Stimulated activated naive CD4-positive, alpha-beta T cell (primary cell): Measurements from ENCODE around the gene TEDC1.
A peak's percentile ranks its signal among the peaks of the same experiment; 100 is the strongest.

Source experiments
- DNase-seq, 6 experiments: peaks; one replicate each; lab custom pipeline; 2025; lab: John Stamatoyannopoulos, UW

Gene TEDC1

GRCh38 chr14:105497671-105498429, 6.8 kb downstream of the TEDC1 start:
- DNase-seq: no peak

GRCh38 chr14:105498430-105499255, 7.6 kb downstream of the TEDC1 start:
- DNase-seq: no peak

- no peak for DNase-seq
Measured at GRCh38 chr14:105499256-105500035, 8.4 kb downstream of the TEDC1 start.

GRCh38 chr14:105500036-105500725, 9.1 kb downstream of the TEDC1 start:
- no peak for DNase-seq

GRCh38 chr14:105500726-105501101, 9.7 kb downstream of the TEDC1 start:
- no peak for DNase-seq

GRCh38 chr14:105501504-105502291, 10.7 kb downstream of the TEDC1 start:
- no peak for DNase-seq

GRCh38 chr14:105502446-105503295, 11.6 kb downstream of the TEDC1 start:
- DNase-seq: no peak

GRCh38 chr14:105503296-105503640, 12.2 kb downstream of the TEDC1 start:
- DNase-seq: no peak

- no peak for DNase-seq
Measured at GRCh38 chr14:105503935-105504692, 13.1 kb downstream of the TEDC1 start.

- DNase-seq: no peak
Measured at GRCh38 chr14:105505101-105505500, 14.1 kb downstream of the TEDC1 start.

- no peak for DNase-seq
Measured at GRCh38 chr14:105507247-105507646, 16.2 kb downstream of the TEDC1 start.

GRCh38 chr14:105508069-105508468, 17.0 kb downstream of the TEDC1 start:
- DNase-seq: no peak

- no peak for DNase-seq
Measured at GRCh38 chr14:105508601-105509000, 17.6 kb downstream of the TEDC1 start.

- DNase-seq: no peak
Measured at GRCh38 chr14:105517096-105517495, 26.1 kb downstream of the TEDC1 start.

GRCh38 chr14:105519946-105520698, 29.1 kb downstream of the TEDC1 start:
- no peak for DNase-seq

GRCh38 chr14:105525326-105525725, 34.3 kb downstream of the TEDC1 start:
- no peak for DNase-seq

- DNase-seq: peak in 4 of 6 experiments; percentile 25 to 45 (median 33)
Measured at GRCh38 chr14:105525861-105526775, 35.1 kb downstream of the TEDC1 start, which contains the start of gene TMEM121. Gene TMEM121, plus strand, starts transcription at chr14:105526583. Its CDS starts 2,252 bp downstream, at chr14:105528835.
